Measurements from ENCODE around the gene TFAP2B.

TFAP2B gene

DNA sequence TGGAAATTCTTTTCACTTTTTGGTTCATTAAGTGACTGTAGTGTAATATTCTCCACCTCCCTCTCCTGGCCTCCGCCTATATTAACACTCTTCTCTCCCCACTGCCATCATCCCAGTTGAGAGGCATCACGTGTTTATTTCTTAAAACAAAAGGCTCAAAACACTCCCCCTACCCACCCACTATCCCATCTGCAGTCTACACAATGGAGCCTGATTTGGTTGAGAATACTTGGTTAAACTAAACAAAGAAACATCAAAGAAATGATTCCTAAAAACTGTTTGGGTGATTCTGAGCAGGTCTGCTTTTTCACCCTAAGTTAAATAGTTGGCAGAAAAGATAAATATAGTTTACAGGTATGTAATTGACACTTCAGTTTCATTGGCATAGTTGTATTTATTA, 5.9 kb downstream of the TFAP2B start:
- in situ Hi-C loops (cut with MboI; ENCODE audit: low sequenced_read_pairs): no loop called here

DNA sequence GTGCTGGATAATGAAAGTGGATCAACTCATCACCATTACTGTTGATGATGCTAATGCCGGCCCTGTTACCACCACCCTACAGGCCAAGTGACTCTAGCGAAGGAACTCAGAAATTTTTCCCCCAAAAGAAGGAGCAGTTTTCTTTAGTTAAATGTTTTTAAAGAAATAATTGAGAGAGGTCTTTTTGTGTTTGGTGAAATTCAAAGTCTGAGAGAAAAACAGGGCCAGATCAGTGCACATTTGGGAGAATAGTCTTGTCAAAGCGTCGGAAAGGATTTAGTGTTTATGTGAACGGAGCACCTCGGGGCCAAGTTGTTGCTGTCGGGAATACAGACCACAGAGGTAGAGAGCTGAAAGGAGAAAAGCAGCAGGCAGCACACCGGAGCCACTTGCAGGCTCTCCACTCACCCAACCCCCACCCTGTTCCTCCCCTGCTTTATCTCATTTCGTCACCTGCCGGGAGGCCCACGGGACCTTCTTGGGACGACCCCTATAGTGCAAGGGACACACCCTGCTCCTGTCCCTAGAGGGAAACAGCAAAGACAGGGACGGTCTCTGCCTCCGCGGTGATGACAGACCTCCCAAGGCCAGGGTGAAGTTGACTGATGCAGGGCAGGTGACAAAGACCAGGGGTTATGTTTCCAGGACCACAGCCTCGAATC, 6.8 kb downstream of the TFAP2B start:
- in situ Hi-C loops (cut with MboI; ENCODE audit: low sequenced_read_pairs): no loop called here

DNA sequence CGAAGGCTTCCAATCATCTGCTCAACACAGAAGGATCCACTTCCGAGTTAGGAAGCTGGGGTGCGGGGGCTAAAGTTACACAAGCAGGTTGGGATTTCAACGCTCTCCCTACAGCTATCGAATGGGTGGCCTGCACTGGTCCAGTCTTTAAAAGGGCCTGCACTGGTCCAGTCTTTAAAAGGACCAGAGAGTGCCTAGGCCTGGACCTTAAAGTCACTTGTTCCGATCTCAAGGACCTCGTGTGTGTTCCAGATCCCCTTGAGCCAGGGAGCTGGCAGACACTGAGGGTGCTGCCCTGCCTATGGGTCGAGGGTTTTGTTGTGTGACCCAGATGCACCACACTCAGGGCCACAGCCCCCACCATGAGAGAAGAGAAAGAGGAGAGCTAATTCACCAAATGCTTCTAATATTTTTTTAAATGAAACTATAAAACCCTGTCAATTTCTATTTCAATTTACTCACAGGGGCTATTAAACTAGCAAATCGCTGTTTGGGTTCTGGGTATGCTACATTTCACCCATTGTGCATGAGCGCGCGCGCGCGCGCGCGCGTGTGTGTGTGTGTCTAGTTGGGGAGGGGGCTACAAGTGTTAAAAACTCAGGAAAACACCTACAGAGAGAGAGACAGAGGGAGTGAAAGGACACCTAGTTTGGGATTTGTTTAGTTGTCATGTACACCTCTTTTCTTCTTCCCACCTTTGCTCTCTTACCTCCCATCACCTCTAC, 7.5 kb downstream of the TFAP2B start:
- in situ Hi-C loops (cut with MboI; ENCODE audit: low sequenced_read_pairs): no loop called here

DNA sequence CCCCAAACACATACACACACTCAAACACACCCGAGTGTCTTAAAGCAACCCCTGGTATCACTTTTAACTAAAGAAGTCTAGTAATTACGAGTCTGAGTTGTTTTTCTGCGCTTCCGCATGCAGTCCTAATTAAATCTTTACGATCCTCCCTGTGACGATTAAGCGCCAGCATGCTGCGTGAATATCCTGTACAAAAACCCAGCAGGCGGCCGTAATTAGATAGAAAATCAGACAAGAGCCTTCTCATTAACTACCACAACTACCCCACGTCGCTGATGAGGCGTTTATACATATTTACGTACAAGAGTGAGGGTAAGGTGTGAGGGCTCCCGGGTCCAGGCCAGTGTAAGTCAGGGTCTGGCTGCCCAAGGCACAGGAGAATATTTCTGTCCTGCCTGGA, 8.1 kb downstream of the TFAP2B start:
- in situ Hi-C loops (cut with MboI; ENCODE audit: low sequenced_read_pairs): no loop called here

DNA sequence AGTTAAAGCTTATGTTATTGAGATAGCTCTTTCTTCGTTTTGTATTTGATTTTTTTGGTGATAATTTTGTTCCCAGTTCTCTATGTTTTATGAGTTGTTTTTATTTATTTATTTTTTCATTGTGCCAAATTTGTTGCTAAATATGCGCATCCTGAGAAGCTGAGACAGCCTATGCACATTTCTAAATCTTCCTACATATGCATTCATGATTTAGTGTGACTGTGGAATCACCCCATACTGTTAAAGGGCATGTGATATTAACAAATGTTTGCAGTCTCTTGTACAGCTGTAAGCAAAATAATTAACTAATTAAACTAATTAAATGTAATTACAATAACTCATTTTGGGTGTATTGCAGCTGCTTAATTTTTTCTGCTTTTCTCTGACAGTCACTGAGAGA, 10.4 kb downstream of the TFAP2B start:
- in situ Hi-C loops (cut with MboI; ENCODE audit: low sequenced_read_pairs): no loop called here

DNA sequence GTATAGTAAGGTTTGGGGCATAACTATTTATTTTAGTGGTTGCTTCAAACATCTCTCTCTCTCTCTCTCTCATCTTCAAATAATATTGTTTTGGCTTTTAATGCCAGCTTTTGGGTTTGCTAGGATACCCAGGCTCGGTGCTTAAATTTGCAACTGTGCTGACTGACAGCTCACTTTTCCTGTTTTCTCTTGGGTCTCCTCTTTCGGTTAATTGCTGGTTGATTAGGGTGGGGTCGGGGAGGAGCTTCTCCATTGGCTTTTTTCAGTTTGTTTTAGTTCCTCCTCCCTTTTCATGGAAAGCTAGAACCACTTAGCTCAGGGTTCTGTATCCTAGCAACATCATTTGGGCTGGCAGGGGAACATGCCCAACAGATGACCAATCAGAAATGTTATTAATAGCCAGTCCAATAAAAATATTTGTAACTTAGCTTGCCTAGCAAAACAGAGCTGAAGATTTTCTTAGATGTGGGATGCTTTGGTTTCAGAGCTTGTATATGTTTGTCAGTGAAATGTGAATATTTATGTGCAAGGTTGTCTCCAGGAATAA, 11.3 kb downstream of the TFAP2B start:
- in situ Hi-C loops (cut with MboI; ENCODE audit: low sequenced_read_pairs): no loop called here

DNA sequence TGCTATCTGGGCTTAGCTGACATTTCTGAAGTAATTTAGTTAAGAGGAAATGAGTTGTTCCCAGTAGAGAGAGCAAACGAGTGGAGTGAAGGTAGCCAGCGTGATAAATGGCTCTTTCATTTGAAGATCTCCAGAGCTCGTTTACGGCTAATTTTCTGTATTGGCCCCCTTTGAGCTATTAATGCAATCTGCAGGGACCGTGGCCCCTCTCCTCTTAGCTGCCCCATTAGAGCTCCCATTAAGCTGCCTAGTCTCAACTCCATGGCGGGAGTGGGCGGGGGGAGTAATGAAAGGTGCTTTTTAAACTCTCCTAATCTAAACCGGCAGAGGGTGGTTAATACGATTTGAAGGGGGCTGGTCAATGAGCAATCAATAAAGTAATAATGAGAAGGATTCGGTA, 12.5 kb downstream of the TFAP2B start:
- in situ Hi-C loops (cut with MboI; ENCODE audit: low sequenced_read_pairs): no loop called here

DNA sequence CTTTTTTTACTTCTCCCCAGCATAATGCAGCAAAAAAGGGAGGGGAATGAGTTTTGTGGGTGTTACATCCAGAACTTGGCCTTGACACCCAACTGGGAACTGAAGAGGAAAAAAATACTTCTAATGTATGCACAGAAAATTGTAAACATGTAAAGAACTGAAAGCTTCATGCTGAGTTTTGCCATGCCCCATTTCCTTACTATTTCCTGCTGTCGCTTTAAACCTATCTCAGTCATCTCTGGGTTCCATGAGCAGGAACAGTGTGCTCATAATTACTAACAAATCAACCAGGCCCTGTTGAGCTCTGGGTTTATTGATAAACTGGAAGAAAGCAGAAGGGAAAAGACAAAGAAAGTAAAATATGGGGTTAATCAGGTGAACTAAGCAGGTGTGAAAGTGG, 14.2 kb downstream of the TFAP2B start:
- in situ Hi-C loops (cut with MboI; ENCODE audit: low sequenced_read_pairs): no loop called here

DNA sequence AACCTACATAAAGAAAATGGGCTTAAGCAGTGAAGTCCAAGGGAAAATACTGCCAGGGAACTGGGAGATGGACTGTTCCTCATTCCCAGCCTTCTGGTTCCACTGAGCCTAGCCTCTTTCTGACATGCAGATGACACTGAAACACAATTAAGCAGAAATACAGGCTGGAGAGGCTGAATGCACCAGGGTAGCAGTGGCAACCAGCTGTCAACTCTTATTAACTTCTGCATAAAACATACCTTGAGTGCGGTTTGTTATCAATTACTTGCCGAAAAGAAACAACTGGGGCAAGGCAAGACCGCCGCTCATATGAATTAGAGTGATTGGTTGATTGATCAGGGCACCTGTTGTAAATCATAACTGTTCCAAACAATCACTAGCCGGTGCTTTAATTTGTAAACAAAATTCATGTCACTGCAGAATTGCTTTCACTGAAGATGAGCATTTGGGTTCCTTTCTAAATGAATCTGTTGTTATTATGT, 16.3 kb downstream of the TFAP2B start:
- in situ Hi-C loops (cut with MboI; ENCODE audit: low sequenced_read_pairs): no loop called here

DNA sequence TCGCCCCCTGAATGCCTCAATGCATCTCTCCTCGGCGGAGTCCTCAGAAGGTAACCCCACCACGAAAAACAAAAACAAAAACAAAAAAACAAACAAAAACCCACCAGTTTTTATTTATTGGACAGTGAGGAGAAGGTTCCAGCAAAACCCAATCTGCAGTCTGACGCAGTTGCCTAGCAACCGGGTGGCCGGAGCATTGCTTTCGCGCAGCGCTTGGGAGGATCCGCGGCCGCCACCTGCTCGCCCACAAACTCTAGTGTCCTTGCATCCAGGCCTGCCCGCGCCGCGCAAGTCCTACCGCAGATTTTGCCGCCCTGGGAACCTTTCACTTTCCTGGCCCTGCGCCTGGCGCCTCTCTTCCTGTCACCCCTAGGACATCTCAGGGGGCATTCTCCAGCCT, 17.6 kb downstream of the TFAP2B start:
- in situ Hi-C loops (cut with MboI; ENCODE audit: low sequenced_read_pairs): no loop called here

DNA sequence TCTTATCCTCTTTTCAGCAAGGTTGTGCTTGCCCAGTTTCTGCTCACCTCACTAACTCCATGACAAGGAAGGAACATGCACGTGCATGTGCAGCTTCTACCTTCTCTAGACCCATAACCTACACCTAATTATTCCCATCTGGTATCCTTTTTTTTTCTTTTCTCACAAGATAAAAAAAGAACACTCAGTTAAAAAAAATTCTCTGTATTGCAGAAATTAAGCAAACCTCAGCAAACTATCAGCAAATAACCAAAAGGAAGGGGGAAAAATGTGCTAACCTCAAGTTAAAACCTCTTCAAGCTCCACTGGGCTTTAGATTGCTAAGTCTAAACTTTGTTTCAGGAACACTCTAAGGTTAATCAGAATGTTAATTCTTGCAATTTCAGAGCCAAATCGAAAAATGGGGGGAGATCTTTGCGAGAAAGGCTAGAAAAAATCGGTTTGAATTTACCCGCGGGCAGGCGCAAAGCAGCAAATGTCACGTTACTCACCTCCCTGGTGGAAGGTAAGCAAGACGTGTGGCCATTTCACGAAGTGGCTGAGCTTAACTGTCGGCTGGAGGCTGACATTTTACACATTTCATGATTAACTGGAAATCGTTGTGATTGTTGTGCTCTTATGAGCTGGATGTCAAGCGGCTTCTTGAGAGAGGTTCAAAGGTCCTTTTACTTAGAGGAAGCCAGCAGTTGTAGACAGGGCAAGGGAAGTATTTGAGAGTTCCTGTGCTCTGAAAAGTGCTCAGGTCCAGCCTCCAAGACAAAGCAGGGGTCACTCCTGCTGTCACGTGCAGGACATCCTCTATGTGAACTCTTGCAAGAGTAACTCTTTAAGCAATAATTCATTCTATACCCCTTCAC, 19.1 kb downstream of the TFAP2B start:
- in situ Hi-C loops (cut with MboI; ENCODE audit: low sequenced_read_pairs): no loop called here

DNA sequence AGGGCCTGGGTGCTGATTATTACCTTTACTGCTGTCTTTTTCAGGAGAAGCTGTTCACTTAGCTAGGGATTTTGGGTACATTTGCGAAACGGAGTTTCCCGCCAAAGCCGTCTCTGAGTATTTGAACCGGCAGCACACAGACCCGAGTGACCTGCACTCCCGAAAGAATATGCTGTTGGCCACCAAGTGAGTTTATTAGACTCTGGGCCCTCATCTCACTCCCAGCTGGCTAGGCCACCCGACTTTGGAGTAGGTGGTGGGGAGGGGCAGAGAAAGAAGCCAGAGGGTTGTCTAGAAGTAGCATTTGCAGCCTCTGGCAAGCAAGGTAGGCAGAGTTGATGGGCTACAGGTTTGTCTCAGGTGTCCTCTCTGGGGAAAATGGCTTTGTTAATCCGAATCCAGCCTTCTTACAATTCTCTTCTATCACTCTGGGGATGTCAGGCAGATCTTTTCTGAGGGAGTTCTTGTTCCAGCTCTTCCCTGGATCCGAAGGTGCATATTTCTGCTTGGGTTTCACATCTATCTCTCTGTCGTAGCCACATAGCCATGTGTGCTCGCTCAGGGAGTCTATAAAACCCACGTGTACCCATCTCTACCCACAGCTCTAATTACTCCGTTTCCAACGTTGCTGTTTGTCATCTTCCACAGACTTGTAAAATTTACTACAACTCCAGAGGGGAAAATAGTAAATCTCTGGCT, 21.6 kb downstream of the TFAP2B start:
- in situ Hi-C loops (cut with MboI; ENCODE audit: low sequenced_read_pairs): no loop called here

DNA sequence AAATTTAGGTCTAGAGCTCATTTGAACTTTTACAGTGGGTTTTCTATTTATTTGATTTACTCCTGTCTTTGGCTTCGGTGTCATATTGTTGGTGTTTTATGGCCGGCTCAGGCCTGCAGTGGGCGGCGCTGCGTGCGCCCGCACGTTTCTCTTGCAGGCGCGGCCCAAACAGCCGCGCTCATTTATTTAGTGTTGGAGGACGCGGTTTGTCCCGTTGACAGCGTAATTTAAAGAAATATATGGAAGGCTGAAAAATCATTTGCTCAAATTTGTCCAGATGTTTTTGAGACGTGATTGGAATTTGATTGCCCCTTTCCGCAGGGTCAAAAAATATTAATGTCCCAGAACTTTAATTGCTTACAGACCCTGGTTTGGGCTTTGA, 22.1 kb downstream of the TFAP2B start:
- in situ Hi-C loops (cut with MboI; ENCODE audit: low sequenced_read_pairs): no loop called here

DNA sequence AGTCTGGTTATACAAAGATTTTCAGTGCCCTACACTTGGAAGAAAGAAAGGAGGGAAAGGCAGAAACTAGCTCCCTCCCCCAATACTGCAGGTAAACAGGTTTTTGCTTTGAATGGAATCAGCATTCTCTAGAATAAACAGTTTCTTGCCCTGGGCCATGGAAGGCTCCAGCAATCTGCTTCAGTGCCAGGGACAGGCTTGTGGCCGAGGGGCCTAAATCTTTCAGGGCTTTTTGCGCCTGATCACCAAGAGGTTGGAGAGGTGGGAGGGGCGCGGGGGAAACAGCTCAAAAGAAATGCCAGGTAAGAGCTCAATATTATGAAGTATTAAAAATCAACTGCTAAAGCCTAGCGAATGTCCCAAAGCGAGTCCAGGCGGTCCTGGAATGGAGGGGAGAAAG, 23.8 kb downstream of the TFAP2B start:
- in situ Hi-C loops (cut with MboI; ENCODE audit: low sequenced_read_pairs): no loop called here

DNA sequence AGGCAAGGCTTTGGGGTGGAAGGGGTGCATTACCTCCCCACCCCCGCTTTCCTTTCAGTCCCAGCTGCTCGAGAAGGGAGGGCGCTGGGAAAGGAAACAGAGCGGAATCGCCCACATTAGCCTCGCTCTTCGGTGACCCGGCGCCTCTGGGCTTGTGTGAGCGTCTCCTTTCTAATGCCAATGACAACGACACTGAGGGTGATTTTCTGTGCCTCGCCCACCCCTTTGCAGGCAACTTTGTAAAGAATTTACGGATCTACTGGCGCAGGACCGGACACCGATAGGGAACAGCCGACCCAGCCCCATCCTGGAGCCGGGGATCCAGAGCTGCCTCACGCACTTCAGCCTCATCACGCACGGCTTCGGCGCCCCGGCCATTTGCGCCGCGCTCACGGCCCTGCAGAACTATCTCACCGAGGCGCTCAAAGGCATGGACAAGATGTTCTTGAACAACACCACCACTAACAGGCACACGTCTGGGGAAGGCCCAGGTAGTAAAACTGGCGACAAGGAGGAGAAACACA, 24.3 kb downstream of the TFAP2B start:
- in situ Hi-C loops (cut with MboI; ENCODE audit: low sequenced_read_pairs): no loop called here

DNA sequence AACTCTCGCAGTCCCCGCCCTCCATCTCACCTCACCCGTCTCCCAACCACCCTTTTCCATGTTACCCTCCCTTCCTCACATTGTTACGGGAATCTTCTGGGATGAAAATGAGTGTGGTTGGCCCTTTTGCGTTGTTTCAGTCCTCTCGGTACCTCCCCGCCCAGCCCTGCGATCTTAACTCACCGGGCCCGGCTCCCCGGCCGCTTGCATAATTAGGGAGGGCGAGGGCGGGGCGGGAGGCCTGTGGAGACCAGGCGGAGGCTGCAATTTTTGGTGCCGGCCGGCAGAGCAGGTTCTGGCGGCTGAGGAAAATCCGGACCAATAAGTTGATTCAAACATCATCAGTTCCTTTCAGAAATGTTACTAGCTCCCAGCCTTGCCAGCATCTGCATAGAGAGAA, 25.2 kb downstream of the TFAP2B start:
- in situ Hi-C loops (cut with MboI; ENCODE audit: low sequenced_read_pairs): no loop called here

DNA sequence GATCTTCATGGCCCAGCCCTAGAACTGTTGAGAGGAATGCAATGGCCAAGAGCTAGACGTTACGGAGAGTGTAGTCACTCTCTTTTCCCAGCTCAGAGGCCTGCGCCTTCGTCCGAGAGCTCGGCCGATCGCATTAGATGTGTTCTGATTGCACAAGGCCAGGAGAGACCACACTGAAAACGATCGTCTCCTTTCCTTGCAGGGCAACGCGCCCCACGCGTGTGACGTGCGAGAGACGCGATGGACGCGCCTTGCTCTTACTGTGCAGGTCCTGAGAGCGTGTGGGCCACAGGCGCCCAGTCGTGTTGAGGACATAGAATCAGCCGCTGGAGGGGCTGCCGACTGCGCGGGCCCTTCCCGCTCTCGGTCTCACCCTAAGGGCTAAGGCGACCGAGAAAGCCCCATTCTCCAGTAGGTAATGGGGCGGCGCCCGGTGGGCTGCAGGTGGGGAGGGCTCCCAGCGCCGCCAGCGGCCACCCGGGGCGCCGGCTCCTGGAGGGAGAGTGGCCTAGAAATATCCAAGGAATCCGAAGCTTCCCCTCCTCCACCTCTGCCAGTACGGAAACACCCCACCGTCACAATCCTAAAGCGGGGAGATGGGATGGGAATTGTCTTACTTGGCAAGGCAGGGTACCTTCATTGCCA, 26.9 kb downstream of the TFAP2B start:
- in situ Hi-C loops (cut with MboI; ENCODE audit: low sequenced_read_pairs): no loop called here

DNA sequence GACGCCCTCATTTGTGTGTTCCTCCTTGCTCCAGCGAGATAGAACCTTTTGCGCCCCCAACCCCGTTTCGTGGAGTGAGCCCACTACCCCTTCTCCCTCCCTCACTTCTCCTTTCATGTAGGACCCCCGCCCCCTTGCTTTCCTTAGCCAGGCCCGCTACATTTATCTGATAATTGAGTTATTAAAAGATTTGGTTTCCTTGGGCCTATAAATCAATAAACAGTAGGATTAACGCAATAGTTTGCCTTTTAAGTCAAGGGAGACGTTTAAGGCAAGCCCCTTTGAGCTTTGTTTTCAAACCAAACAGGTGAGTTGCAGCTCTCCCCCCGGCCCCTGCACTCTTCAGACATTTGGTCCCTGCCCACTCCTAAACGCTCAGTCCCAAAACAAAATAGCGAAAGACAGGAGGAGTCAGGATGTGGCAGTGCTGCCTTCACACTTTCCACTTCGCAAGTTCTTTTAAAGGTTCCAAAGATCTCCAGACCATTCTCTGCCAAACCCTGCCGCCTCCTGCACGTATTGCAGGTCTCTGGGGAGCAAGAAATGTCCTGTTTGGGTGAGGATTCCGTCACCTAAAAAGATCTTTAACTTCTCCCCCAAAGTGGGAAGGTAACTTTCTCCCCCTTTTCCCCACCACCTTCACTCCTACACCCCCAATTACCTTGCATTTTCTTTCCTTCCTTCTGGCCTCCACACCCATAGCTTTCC, 27.6 kb downstream of the TFAP2B start:
- in situ Hi-C loops (cut with MboI; ENCODE audit: low sequenced_read_pairs): no loop called here

DNA sequence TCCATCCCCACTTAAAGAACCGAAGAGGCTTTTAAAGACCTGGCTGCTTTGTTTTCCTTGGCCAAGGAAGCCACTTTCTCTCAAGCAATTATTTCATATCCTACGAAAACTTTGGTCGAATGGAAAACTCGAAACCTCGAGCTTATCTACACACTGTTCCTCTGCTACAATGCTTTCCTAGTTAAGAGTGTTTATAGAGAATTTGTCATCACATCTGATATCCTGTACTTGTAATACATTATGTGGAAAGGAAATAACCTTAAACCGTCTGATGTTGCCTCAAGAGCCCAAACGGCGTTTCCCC, 28.1 kb downstream of the TFAP2B start:
- in situ Hi-C loops (cut with MboI; ENCODE audit: low sequenced_read_pairs): no loop called here

All from HL-60/S4 (cell line).